CD4-positive, alpha-beta T cell treated with Interleukin-4 for 4 hours (primary cell): Measurements from ENCODE around the gene FRMD4A.
"Not testable (repeated sequence)": the region's sequence is repeated elsewhere in the genome, so short reads cannot be mapped to it uniquely, and the experiment has no call there.

Source experiments
- DNase-seq: peaks from one replicate; pipeline ENCODE4 v3.0.0-alpha.2; 2020

The FRMD4A gene

DNA sequence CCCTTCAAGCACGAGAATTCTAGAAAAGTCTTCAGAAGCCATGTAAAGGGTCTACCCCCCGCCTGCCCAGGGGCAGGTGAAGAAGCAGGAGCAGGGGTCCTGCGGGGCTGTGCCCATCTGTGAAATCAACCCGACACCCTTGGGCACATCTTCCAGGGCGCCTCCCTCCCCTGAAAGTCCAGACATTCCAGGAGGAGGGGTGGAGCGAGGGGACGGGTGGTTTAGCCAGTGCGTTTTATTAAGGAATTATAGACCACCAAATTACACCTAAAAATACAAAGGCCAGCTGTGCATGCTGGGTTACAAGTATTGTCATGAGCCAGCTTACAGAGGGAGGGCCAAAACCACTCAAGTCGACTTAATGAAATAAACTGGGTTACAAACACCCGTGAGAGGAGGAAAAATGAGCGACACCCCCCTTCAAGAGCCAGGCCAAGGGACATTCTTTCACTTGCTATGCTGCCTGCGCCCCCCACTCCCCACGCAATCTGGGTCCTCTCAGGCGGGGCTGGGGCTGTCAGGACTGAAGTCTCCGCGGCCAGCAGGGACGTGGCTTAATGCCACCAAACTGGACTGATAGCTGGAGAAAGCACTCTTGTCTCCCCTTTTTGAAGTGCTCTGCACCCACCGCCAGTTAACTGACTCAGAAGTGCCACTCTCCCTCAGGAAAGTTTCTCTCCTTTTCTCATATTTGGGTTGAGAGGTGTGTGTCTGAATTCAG is 360.3 kb downstream of the FRMD4A start:
- no peak for DNase-seq

DNA sequence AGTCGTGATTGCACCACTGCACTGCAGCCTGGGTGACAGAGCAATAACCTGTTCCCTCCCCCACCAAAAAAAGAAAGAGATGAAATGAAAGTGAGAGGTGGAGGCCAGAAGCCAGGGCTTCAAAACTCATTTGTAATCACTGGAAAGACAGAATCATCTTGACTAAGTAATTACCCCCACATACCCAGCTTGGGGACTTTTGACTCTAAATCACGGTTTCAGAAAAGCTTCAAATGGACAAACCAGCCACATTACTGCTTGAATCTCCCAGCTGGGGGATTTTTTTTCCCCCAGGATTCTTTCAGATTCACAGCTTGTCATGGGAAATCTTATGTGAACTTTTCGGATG is 361.0 kb downstream of the FRMD4A start:
- no peak for DNase-seq

DNA sequence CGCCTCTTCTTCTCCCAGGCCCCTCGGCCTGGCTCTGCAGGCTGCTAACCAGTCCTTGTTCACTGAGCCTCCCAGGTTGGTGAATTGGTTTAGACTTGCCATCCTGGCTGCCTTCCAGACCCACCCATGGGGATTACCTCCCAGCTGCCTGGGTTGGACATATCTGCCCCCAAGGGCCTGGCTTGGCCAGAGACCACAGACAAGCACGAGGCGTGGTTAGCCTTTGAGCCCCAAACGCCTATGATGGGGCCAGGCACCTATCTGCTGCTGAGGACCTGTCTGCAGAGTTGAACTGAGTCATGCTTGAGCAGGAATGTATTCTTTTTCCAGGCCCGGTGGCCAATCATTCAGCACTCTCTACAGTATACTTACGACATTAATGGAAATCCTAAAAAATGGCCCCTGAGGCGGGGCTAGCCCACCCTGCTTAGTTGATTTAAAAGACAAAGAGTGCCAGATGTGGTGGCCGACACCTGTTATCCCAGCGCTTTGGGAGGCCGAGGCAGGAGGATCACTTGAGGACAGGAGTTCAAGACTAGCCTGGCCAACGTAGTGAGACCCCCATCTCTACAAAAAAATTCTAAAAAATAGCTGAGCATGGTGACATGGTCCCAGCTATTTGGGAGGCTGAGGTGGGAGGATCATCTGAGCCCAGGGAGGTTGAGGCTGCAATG is 361.5 kb downstream of the FRMD4A start:
- no peak for DNase-seq

DNA sequence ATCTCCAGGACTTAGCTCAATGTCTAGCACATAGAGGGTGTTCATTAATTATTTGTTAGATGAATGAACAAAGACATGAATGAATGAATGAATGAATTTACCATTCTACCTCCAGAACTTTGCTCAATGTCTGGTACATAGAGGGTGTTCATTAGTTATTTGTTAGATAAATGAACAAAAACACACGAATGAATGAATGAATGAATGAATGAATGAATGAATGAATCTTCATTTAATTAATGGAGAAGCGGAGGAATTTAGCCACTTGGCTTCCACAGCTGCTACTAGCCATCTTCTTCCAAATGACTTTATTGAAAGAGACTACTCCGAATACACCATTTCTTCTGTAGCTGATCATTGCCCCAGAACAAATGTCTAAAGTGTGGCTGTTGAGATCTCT is 368.9 kb downstream of the FRMD4A start:
- no peak for DNase-seq

DNA sequence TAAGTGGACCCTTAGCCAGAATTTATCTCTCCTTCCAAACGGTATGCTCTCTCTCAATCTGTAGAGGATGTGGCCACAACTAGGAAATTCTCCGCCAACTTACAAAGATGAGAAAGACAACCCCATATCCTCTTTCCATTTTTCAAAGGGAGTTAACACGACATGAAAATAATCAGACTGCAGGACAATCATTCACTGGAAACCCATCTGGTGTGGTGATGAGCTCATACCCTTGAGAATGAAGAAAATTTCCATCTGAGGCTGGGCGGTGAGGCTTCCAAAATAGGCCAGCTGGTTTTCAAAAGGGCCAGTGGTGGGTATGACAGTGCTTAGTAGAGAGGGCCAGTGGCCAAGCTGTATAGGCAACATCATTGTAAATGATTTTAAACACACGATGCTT is 369.6 kb downstream of the FRMD4A start:
- no peak for DNase-seq

DNA sequence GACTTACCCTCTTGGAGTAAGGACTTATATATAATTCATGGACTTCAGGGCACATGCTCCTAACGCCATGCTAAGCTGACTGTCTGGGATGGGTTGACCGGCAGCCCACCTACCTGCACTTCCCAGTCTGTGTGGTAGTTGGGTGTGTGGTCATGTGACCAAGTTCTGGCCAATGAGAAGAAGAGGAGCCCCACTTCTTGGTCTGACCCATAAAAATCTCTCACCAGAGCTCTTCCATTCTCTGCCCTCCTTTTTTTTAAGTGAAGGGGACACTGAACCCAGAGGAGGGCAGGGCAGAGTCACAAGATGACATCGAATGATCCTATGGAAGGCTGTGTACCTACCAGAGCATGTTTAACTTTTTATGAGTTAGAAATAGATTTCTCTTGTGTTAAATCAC is 370.1 kb downstream of the FRMD4A start:
- no peak for DNase-seq

DNA sequence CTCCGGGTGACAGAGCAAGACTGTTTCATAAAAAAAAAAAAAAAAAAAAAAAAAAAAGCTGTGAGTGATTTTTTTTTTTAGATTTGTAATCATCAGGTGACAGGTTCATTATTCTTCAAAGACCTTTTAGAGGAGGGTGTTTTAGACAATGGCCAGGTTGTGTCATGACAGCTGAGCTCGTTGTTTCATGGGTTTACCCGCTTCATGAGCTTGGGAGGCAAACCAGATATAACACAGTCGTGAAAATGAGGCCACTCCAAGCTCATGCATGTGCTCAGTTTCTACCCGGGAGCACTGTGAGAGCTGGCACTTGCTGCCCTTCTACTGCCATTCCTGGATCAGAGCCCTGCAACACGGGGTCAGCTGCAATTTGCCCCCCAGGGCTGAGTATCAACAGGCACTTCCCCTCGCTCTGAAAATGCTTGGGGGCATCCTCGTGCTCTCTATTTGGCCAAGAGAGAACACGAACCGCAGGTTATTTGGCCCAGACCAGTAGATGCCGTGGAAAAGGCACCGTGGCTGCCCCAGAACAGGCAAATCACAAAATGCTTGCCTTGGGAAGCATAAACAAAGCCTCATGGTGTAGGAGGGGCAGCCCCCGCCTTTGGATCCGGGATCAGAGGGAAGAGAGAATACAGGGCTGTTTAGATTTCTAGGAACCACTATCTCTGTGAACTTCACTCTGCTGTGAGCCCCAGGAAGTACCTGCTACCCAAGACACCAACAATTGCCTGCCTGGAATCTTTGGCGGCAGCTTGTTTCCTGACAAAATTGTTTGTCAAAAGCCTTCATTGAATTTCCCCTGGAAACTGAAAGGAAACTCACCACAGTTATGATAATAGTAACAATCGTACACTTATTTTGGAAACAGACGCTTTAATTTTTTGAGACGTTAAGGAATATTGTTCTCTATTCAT is 371.0 kb downstream of the FRMD4A start:
- DNase-seq, result no peak

DNA sequence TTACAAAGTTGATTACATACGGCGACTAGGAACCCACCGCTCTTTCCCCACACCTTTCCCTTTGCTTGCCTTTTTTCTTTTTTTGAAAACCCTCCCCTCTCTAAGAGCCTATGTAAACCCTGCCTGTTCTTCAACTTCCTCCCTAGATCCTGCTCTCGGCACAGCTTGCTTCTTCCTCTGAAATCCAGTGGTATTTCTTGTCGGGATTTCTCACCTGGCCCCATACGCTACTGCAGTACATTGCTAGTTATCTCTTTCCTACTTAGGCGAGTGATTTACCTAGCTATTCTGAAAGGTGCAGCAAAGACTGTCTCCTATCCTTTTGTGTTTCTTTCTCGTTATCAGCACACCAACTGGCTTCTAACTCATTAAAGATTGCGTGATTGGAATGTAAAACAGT is 372.9 kb downstream of the FRMD4A start:
- no peak for DNase-seq

DNA sequence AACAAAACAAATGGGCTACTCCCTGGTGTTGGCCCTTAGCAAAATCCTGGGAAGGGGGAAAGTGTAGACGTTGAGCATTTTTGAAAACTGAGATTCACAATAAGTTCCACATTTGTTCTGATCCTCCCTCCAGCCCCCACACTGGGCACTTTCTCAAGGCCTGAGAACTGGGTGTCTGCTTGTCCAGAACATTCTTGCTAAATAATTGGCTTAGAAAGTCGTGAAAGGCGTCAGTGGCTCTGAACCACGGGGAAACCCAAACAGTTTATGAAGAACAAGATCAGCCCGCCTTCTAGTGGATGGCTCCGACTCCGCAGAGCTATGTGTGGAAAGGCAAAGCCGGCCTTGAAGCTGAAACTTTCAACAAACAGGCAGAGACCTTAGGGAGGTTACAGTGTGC is 373.9 kb downstream of the FRMD4A start:
- DNase-seq, result no peak

DNA sequence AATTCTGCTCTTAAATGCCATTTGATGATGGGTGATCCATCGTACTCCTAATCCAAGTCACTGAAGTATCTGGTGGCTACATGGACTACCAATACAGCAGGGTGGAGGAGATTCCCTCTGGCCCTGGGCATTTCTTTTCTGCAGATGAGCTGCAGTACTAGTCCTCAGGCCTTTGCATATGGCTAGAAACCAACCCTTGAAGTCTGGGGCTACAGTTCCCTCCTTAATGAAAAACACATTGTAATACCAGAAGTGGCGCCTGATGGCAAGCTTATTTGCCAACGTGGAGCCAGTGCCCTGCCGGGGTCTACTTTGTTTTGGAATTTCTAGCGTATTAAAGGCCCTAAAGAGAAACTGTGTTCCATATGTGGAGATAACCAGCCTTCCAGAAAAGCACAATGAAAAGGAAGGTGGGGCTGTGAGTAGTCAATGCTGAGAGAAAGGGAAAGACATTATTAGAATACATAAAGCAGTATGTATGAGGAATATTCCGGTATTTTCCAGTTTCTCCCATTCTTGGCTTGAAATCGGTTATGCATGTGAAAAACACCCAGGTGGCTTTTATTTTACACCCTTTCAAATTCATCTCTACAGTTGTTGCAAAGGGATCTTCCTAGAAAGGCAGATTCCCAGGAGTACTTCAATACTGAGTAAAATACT is 375.2 kb downstream of the FRMD4A start:
- DNase-seq, result no peak

DNA sequence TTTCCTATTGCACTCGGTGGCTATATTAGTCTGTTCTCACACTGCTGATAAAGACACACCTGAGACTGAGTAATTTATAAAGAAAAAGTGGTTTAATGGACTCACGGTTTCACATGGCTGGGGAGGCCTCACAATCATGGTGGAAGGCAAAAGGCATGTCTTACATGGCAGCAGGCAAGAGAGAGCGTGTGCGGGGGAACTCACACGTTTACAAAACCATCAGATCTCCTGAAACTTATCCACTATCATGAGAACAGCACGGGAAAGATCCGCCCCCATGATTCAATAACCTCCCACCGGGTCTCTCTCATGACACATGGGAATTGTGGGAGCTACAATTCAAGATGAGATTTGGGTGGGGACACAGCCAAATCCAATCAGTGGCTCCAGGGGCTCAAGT is 376.5 kb downstream of the FRMD4A start:
- not testable (repeated sequence) for DNase-seq

DNA sequence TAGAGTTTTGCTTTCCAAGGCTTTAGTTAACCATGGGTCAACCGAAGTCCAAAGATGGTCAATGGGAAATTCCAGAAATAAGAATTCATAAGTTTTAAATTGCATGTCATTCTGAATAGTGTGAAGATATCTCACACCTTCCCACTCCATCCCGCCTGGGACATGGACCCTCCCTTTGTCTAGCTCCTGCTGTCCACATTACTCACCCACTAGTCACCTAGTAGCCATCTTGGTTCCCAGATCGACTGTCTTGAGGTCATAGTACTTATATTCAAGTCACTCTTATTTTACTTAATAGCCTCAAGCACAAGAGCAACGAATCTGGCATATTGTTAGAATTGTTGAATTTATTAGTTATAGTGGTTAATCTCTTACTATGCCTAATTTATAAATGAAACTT is 377.4 kb downstream of the FRMD4A start:
- DNase-seq, result no peak

DNA sequence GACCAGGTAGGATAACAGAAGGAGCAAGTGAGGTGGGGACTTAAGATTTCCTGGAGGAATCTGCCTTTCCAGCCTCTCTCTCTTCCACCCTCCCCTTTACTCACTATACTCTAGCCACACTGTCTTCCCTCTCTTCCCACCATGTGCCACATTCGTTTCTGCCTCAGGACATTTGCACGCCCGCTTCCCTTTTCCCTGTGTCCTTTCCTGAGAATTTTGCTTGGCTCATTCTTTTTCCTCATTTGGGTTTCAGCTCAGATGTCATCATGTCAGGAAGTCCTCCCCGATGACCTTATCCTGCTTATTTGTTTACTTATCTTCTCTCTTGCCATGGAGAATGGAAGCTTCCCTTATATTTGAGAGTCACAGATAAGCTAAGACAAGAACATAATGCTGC is 380.2 kb downstream of the FRMD4A start:
- DNase-seq, result no peak

DNA sequence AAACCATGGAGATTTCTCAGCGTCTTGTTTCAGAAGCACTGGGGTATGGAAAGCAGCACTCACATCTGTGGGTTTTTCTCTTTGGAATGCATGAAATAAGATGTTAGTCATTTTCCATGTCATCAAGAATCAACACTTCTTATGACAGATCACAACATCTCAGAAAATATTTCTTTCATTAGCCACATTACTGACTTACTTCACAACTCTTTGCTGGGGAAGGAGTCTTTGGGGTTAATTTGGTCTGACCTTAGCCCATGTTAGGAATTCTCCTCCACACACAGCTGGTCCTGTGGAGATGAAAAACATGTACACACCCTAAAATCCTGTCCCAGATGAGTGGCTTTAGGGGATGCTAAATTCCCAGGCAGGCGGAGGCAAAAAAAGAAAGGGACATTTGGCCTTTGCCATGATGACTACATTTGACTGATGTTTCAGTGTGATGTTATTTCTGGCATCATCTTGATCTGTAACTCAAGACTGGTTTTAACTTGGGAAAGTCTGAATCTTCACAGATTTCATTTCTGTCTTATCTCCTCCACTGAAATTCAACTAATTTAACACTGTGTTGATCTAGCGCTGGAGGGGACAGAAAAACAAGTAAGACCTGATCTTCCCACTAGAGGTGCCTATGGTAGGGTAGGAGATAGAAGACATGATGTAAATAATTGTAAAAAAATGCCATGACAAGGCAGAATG is 380.7 kb downstream of the FRMD4A start:
- DNase-seq, result no peak

DNA sequence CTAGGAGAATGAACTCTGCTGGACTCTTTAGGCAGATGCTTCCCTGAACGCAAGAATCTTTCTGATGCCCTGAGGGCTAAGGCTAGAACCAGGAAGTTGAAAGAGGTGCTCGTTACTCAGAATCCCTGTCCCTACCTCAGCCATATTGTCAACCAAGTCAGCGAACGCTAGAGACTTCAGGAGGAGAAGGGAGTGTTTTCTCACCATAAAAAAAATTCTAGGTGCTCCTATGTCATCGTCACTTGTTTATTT is 384.6 kb downstream of the FRMD4A start:
- no peak for DNase-seq

DNA sequence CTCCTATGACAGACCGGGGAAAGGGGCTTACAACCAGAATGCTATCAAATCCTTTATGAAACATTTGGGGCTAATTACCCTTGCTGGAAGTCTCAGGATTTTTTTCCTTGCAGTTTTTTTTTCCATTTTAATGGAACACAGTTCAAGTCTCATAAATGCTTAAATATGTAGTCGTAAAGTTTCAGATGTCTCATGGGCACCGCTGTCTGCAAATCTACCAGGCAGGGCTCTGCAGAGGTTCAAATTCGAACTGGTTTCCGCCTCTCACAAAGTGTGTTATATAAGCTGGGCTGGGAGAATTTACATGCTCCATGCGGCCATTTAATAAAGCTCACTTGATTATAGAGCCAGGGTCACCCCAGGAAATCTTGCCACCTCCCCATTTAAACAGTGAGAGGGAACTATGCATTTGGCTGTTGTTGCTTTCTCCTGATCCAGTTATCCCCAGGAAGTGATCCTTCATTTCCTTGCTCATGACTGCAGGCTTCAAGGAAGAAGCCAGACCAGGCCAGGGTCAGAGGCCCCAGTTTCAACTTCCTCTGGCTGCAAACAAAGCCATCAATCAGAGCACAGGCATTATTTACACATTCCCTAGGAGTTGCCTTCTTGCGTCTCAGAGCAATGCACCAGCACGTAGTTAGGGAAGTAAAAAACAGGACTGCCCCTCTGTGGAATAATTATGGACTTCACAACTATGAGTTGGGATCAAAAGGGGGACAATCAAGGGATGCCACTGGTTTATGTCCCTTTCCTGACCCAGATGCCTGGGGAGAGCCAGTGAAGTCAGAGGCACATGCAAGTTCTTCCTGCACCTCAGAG is 385.1 kb downstream of the FRMD4A start:
- DNase-seq, result no peak

DNA sequence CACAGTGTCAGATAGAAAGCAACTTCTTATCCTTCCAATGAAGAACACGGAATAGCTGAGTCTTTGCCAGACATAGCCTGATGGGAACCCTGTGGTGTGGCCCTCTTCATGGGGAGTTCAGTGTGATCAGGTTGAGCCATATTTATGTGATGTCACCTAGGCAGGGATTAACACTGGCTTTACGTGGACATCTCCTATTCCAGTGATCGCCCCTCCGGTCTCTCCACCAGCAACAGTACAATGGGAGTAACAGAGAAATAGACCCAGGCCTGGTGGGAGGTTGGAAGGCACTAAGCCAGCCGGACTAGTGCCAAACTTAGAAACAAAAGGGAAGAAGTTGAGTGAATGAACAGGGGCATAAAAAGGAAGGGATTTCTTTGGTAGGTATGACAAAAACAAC is 385.9 kb downstream of the FRMD4A start:
- no peak for DNase-seq

DNA sequence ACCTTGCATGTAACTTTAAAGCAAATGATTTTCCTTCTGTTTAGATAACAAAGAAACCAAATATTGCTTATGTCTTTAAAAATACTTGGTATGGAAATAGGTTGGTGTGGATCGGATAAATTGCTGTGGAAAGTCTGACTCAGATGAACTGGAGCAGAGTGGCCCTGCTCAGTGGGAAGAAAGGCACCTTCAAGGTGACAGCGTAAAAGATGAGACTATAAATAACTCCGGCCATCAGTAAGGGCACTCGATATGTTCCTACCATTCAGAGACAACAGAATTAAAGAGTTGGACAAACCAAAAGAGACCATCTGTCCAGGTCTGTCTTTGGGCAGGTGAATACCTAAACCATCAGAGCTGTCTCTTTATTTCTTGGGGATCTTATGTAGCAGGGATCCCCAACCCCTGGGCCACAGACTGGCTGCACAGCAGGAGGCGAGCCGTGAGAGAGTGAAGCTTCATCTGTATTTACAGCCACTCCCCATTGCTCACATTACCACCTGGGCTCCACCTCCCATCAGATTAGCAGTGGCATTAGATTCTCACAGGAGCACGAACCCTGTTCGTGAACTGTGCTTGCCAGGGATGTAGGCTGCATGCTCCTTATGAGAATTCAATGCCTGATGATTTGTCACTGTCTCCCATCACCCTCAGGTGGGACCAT is 386.9 kb downstream of the FRMD4A start:
- DNase-seq, result no peak

DNA sequence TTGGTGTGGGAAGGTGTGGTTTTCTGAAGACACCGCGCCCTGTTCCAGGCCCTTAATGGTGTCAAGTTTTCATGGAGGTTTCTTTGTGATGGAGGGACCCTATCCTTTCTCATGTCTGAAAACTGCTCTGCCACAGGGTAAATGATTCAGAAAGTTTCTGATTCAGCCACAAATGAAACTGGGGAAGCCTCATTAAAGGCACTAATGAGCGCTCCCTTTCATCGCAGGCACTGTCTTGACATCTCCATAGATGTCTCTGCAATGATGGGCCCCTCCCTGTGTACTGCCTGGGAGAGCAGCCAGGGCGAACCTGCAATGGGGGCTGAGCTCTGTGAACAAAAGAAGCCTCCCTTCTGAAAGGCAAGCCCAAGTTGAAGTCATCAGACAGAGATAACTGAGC is 388.7 kb downstream of the FRMD4A start:
- no peak for DNase-seq

DNA sequence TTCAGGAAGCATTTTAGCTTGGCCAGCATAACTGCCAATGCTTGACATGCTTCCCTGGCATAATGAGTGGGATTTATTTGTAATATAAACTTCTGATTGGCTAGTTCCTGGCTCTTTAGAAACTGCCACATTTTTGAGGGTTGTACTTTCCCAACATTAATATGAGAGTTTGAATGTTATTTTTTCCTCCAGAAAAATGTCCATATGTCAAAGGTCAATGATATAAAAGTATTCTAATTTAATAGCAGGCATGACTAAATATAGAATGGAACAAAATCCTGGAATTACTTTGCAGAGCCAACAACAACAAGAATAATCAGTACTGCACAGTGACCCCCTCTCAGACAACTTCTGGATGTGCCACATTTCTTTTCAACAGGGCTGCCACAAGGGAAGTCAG is 391.3 kb downstream of the FRMD4A start:
- DNase-seq, result no peak

DNA sequence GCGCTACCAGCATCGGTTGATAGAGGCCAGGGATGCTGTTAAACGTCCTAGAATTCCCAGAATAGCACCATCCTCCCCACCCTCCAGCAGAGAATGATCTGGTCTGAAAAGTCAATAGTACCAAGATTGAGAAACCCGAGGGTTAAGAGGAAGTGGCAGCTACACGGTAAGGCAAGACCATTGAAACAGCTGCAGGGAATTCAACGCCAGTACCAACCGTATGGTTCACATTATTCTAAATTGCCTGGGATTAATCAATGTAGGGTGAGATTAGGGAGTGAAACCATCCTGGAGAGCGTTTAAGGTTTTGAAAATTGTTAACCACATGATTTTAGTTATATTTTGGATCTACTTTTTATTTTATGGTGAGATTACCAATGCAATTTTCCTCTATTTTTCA is 391.8 kb downstream of the FRMD4A start:
- DNase-seq, result no peak

DNA sequence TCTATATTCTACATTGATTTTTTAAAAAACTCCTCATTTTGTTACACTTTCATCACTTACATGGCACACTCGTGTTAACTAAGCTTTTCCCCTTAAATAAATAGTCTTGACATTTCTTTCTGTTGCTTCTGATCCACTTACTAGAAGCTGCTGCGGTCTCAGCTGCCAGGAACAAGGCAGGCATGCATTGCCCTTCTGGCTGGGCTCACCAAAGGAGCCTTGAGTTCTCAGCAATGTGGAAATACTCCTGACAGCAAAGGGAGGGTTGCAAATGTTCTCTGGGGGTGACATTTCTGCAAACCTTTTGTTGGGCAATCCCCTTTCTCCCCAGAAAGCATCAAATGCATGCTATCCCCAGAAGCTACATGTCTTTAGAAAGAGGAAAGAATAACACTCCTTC is 393.9 kb downstream of the FRMD4A start:
- no peak for DNase-seq
